Nephron (organoid): ENCODE measurements around the gene MALL.

Experiments used
- H3K27ac Mint-ChIP-seq, 3 experiments: 2 replicates each; pipeline ENCODE4 v1.8.0; 2020; ENCODE audit warnings: mixed read lengths in 3 of 3, mild to moderate bottlenecking in 2 of 3, moderate library complexity in 1 of 3
- H3K27me3 Mint-ChIP-seq: 2 replicates; pipeline ENCODE4 v1.8.0; 2021; ENCODE audit warnings: low read depth, mild to moderate bottlenecking, moderate library complexity, mixed read lengths
- H3K36me3 Mint-ChIP-seq: 2 replicates; pipeline ENCODE4 v1.8.0; 2020; ENCODE audit warnings: low read depth, mixed read lengths
- H3K4me1 Mint-ChIP-seq: 2 replicates; pipeline ENCODE4 v1.8.0; 2020; ENCODE audit warnings: mixed read lengths
- H3K4me3 Mint-ChIP-seq, 3 experiments: 2 replicates each; pipeline ENCODE4 v1.8.0; 2020; ENCODE audit warnings: mild to moderate bottlenecking in 3 of 3, mixed read lengths in 3 of 3, moderate library complexity in 2 of 3
- H3K9me3 Mint-ChIP-seq: 2 replicates; pipeline ENCODE4 v1.8.0; 2020; ENCODE audit warnings: mixed read lengths
- CTCF ChIP-seq, 3 experiments: fragments of 200-600 bp; sonication (generic); IDR thresholded peaks; one replicate each; pipeline ENCODE4 v1.5.0; 2021; ENCODE audit warnings: antibody characterized with exemption in 3 of 3; ENCODE audit not compliant: unreplicated experiment in 3 of 3

Gene MALL

GRCh38 chr2:110134025-110134424 is 18.4 kb upstream of the MALL start:
- Mint-ChIP-seq H3K27ac (no peak overlapping the region), H3K4me3 (no peak overlapping the region), H3K27me3 (no peaks in the 10 kb centered on the region), H3K9me3 (peaks cover 20% of the 10 kb centered on the region), H3K4me1 (no peaks in the 10 kb centered on the region), H3K36me3 (peaks cover 37% of the 10 kb centered on the region)
- no peak for TF ChIP-seq CTCF (IDR thresholded peaks at IDR 0.05; ENCODE audit: unreplicated experiment in 3 of 3)

- H3K9me3 Mint-ChIP-seq: peaks cover 20% of the 10 kb centered on the region
- no peak overlapping the region for H3K27ac Mint-ChIP-seq
- no peaks in the 10 kb centered on the region for H3K4me1 Mint-ChIP-seq
- H3K4me3 Mint-ChIP-seq: no peak overlapping the region
- H3K27me3 Mint-ChIP-seq: no peaks in the 10 kb centered on the region
- TF ChIP-seq CTCF (IDR thresholded peaks at IDR 0.05; ENCODE audit: unreplicated experiment in 3 of 3): no peak
- peaks cover 40% of the 10 kb centered on the region for H3K36me3 Mint-ChIP-seq
Observed at GRCh38 chr2:110131166-110131565, 15.5 kb upstream of the MALL start.

- Mint-ChIP-seq H3K4me3 (no peak overlapping the region), H3K9me3 (peaks cover 20% of the 10 kb centered on the region), H3K27me3 (no peaks in the 10 kb centered on the region), H3K36me3 (peaks cover 40% of the 10 kb centered on the region), H3K27ac (peak overlapping the region in 1 of 3 experiments; percentile 36), H3K4me1 (no peaks in the 10 kb centered on the region)
- no peak for TF ChIP-seq CTCF (IDR thresholded peaks at IDR 0.05; ENCODE audit: unreplicated experiment in 3 of 3)
Observed at GRCh38 chr2:110130757-110131156, 15.1 kb upstream of the MALL start.

GRCh38 chr2:110126906-110127305 is 11.3 kb upstream of the MALL start:
- H3K4me3 Mint-ChIP-seq: no peak overlapping the region
- no peaks in the 10 kb centered on the region for H3K9me3 Mint-ChIP-seq
- no peak overlapping the region for H3K27ac Mint-ChIP-seq
- no peaks in the 10 kb centered on the region for H3K27me3 Mint-ChIP-seq
- peaks cover 11% of the 10 kb centered on the region for H3K36me3 Mint-ChIP-seq
- TF ChIP-seq CTCF (IDR thresholded peaks at IDR 0.05; ENCODE audit: unreplicated experiment in 3 of 3): no peak
- H3K4me1 Mint-ChIP-seq: peaks cover 5% of the 10 kb centered on the region

- Mint-ChIP-seq H3K27ac (no peak overlapping the region), H3K9me3 (no peaks in the 10 kb centered on the region), H3K4me3 (no peak overlapping the region), H3K4me1 (peaks cover 5% of the 10 kb centered on the region), H3K36me3 (peaks cover 6% of the 10 kb centered on the region), H3K27me3 (no peaks in the 10 kb centered on the region)
- no peak for TF ChIP-seq CTCF (IDR thresholded peaks at IDR 0.05; ENCODE audit: unreplicated experiment in 3 of 3)
Observed at GRCh38 chr2:110126086-110126773, 10.6 kb upstream of the MALL start.
